Activated CD4-positive, alpha-beta T cell treated with anti-CD3 and anti-CD28 coated beads for 1 hour (primary cell): ENCODE measurements around the gene KRT7.
"Not testable (repeated sequence)": the region's sequence is repeated elsewhere in the genome, so short reads cannot be mapped to it uniquely, and the experiment has no call there.

Source experiments
- DNase-seq: peaks from one replicate; pipeline ENCODE4 v3.0.0-alpha.2; 2020

Gene KRT7

DNA sequence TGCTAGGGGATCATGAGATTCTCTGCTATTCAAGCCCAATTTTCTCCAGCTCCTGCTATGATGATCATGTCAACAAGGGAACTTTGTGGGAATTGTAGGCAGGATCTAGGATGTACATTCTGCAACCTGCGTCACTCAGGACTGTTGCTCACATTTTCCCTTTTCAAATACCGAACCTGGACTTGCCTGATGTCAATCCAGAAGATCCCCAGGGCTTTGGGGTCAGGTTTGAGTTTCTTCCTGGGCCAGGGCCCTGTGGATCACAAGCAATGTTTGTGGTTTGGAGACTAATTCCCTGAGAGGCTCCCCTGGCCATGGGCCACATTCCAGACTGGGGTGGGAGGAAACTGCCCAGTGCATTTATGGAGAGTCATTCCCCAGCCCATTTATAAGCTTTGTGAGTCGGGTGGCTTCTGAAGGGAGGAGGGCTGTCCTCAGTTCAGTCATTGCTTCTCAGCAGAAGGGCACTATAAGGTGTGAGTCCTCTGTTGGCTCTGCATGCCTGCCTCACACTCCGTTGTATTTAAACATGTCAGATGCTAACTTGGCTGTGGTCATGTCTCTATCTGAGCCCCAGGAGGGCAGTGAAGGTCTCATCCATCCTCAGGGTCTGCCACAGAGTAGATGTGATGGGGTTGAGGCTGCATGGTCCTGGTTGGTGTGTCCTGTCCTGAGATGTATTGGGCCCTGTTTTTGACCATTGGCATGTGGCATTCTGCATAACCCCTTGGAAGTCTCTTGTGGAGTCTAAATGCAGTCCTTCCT is 47.9 kb downstream of the KRT7 start:
- DNase-seq = no peak

DNA sequence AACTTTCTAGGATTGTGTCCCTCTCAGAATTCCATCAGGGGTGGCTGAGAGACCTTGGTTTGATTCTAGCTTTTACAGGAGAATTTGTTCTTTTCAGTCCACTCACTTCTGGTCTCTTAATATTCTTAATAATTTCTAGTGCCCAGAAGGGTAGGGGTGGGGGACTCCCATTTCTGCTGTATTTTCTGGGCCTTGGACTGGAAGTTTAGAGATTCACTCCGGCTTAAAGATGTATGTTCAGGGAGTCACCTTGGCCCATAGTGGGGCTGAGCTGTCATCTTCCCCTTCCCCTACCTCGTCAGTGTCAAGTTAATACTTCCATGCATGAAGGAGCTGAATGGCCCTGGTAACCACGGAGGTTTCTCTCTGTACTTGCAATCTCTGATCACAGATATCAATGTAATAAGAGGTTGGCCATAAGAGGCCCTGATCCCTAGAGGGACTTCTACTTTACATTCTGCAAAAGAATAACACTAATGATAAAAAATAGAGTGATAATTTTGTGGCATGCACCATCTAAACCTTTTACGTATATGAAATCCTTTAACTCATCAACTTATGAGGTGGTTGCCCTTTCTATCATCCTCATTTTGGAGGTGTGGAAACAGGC is 51.6 kb downstream of the KRT7 start:
- no peak for DNase-seq

GRCh38 chr12:52285172-52285745 is 52.2 kb downstream of the KRT7 start:
- DNase-seq = no peak

- DNase-seq = no peak
Measured at GRCh38 chr12:52285851-52286530, 52.9 kb downstream of the KRT7 start.

DNA sequence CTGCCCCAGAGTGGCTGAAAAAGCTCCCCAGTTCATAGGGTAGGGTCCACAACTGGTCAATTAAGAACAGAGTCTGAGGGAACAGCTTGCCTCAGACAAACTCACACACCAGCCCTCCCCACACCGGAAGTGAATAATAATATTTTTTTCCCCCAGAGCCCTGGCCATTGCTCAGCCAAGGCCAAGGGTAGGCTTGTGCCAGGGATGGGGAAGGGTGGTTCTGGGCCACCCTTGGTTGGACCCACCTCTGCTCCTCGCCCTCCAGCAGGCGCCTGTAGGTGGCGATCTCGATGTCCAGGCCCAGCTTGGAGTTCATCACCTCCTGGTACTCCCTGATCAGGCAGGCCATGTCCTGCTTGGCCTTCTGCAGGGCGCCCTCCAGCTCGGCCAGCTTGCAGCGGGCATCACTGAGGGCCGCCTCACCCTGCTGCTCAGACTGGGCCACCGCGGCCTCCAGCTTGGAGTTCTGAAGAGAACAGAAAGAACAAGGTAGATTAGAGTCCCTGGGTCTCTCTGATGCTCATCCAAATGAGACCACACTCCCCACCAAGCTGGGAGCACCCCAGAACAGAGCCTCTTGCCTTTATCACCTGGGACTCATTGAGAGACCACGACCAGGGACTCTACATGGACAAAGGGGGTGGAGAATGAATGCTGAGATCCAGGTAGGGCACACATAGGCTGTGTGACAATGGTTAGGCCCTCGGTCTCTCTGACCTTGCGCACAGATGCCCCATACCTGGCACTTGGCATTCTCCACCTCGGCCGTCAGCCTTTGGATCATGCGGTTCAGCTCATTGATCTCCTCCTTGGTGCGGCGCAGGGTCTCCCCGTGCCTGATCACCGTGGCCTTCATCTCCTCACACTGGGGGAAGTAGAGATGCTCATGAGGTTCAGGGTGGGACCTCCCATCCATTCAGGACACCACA is 54.1 kb downstream of the KRT7 start:
- DNase-seq = not testable (repeated sequence)

- not testable (repeated sequence) for DNase-seq
Measured at GRCh38 chr12:52287816-52288805, 55.1 kb downstream of the KRT7 start.

GRCh38 chr12:52290483-52291134 is 57.6 kb downstream of the KRT7 start:
- DNase-seq = not testable (repeated sequence)

DNA sequence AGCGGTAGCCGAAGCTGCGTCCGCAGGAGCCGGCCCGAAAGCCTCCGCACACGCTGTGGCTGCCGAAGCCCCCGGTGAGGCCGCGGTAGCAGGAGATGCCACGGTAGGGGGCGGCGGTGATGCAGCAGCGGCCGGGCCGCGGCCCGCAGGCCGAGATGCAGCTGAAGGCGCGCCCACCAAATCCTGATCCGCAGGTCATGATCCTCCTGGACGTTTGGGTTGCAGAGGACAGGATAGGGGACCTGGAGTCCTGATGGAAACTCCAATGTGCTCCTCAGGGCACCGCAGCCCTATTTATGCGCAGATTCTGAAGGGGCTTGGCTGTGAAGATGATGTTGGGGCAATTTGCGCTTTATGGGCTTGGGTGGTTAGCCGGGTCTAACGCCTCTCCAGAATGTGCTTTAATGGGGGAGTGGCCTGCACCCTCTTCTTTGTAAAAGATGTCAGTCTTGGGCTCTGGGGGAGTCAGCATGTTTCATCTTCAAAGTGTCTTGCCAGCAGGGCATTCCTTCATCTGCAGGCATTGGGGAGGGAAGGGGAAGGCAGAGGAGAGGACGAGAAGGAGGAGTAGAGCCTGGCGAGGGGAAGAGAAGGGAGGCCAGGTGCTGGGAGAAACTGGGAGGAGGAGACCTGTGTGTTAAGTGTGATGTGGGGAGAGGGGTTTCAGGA is 58.4 kb downstream of the KRT7 start, which contains the start of gene KRT81:
Gene KRT81, minus strand, starts transcription at position 268 of the 669 bp plus-strand sequence. Its CDS starts 69 bp downstream, at position 199.
- no peak for DNase-seq

GRCh38 chr12:52293926-52294325 is 60.9 kb downstream of the KRT7 start:
- no peak for DNase-seq

DNA sequence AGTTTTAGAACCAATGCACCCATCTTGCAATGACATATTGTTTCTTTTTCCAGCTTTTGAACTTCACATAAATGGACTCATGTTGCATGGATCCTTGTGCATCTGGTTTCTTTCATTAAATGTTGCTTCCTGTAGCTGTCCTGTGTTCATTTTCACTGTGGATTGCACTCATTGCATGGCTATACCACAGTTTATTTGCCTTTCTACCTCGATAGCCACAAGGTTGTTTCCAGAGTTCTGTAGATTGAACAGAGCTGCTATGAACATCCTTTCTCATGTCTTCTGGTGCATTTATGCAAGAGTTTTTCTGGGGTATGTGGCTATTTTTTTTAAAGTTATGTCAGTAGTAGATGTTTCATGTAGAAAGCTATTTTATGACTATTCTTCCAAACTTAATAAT is 61.8 kb downstream of the KRT7 start:
- DNase-seq = no peak

DNA sequence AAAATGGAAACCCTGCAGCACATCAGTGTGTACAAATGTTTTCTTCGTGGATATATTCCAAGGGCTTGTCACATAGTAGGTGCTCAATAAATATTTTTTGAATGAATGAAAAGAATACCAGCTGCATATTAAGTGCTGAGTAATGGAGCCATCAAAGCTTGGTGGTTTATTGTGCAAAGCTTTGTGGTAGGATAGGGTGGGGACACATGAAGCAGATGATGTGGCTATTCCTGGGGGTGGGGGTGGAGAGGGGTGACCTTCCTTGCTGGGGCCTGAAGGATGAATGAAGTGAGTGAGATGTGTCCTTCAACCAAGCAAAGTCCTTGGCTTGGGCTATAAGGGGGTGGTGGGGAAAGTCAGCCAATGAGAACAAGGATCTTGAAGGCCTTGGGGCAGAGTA is 62.6 kb downstream of the KRT7 start:
- no peak for DNase-seq

DNA sequence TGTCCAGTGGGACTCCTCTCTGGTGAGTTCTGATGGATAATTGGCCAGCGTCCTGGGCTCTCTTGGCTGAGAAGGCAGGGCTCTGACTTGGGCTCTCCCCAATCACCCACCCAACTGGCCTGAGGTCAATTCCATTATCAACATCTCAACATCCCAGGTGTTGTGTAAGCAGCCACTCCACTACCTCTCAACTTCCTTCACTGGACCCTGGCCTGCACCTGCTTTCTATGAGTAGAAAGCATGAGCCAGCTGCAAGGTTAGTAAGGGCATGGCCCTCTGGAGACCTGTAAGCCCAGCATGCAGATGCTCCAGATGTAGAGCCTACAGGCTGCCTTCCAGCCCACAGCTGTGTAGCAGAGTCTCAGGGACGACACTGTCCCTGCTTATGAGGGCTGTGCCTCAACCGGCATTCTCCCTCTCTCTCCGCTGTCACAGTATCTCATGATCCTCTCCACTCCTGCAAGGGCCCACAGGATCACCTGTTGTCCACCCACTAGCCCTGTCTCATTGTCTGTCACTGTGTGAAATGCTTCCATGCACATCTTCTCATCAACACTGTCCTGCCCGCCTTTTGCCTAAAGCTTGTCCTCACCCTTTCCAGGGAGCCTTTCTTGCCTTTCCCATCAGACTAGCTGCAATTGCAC is 63.7 kb downstream of the KRT7 start:
- DNase-seq = no peak
